Measurements from ENCODE around the gene PRSS21.

GRCh38 chr16:2799859-2800226 is 17.2 kb upstream of the PRSS21 start:
- TF ChIP-seq CTCF (IDR thresholded peaks at IDR 0.05) (no peak), POLR2A (IDR thresholded peaks at IDR 0.05) (no peak), EP300 (IDR thresholded peaks at IDR 0.05) (no peak)

Measured in sigmoid colon (tissue), 4 donors.